GM18505 (cell line): Measurements from ENCODE around the gene ADRA2B.

ENCODE experiments used
- ATAC-seq: cut with Tn5 transposase; IDR thresholded peaks from one replicate; pipeline ENCODE4 v1.9.1; 2021; ENCODE audit not compliant: unreplicated experiment
- POLR2A ChIP-seq: IDR thresholded peaks from 4 replicates; pipeline ENCODE4 v1.6.1; 2011; ENCODE audit warnings: borderline replicate concordance; ENCODE audit not compliant: insufficient read depth, insufficient read length; ENCODE audit errors: extremely low read depth

The ADRA2B gene

GRCh38 chr2:96123290-96123689 lies 6.9 kb upstream of the ADRA2B start:
- no peak for TF ChIP-seq POLR2A
- ATAC-seq: no peak

- no peak for TF ChIP-seq POLR2A
- ATAC-seq: no peak
Measured at GRCh38 chr2:96122391-96122790, 6.0 kb upstream of the ADRA2B start.

GRCh38 chr2:96121414-96121813 lies 5.0 kb upstream of the ADRA2B start:
- TF ChIP-seq POLR2A: no peak
- ATAC-seq: no peak

GRCh38 chr2:96120991-96121390 lies 4.6 kb upstream of the ADRA2B start:
- no peak for TF ChIP-seq POLR2A
- ATAC-seq: no peak

- ATAC-seq: no peak
- TF ChIP-seq POLR2A: no peak
Measured at GRCh38 chr2:96120091-96120720, 3.8 kb upstream of the ADRA2B start.

- TF ChIP-seq POLR2A: no peak
- ATAC-seq: no peak
Measured at GRCh38 chr2:96119389-96119751, 3.0 kb upstream of the ADRA2B start.

- TF ChIP-seq POLR2A: no peak
- no peak for ATAC-seq
Measured at GRCh38 chr2:96118698-96119388, 2.5 kb upstream of the ADRA2B start.

GRCh38 chr2:96117701-96118588 lies 1.6 kb upstream of the ADRA2B start:
- ATAC-seq: no peak

GRCh38 chr2:96116879-96117533 lies 635 bp upstream of the ADRA2B start:
- no peak for TF ChIP-seq POLR2A
- ATAC-seq: peak; percentile 70

More at GRCh38 chr2:96117701-96118588, 1.6 kb upstream of the ADRA2B start:
- TF ChIP-seq POLR2A: no peak

- no peak for ATAC-seq
- no peak for TF ChIP-seq POLR2A
Measured at GRCh38 chr2:96115631-96116423, 544 bp downstream of the ADRA2B start.

GRCh38 chr2:96114903-96115581 lies 1.3 kb downstream of the ADRA2B start:
- no peak for ATAC-seq
- no peak for TF ChIP-seq POLR2A

- TF ChIP-seq POLR2A: no peak
- ATAC-seq: no peak
Measured at GRCh38 chr2:96114546-96114902, 1.8 kb downstream of the ADRA2B start.
